H1 (cell line): Measurements from ENCODE around the gene ACVR2B. TPM values are rescaled to one million over a fixed set of nuclear protein-coding genes. Genes with fewer than 3 reads are reported as not detected.

Source experiments
- CTCF ChIA-PET: fragments of 300-600 bp; sonication (Branson Sonifier 250); formaldehyde crosslinking; loops from one replicate; lab custom pipeline; 2021; ENCODE audit not compliant: partially characterized antibody; lab: Charles Lee
- POLR2A ChIA-PET: fragments of 300-600 bp; sonication (Branson Sonifier 250); formaldehyde crosslinking; loops from one replicate; lab custom pipeline; 2021; ENCODE audit warnings: inconsistent platforms; ENCODE audit not compliant: partially characterized antibody; lab: Charles Lee
- DNase-seq, 2 experiments: peaks; one replicate each; pipeline versions ENCODE4 v3.0.0 to v3.0.0-alpha.2; 2010 to 2022; ENCODE audit warnings: low spot score in 2 of 2, low read depth in 1 of 2, mixed read lengths in 1 of 2
- FAIRE-seq: peaks from 2 replicates; lab custom pipeline; 2011; peaks lifted over from hg19 to GRCh38; lab: Jason Lieb, UNC
- H2AFZ ChIP-seq: 2 replicates; pipeline ENCODE4 v1.8.1; 2012; ENCODE audit warnings: low read length, inconsistent platforms
- H2AK5ac ChIP-seq: 2 replicates; pipeline ENCODE4 v1.6.1; 2013; ENCODE audit warnings: low read depth, low read length
- H2BK120ac ChIP-seq: replicated peaks from 2 replicates; pipeline ENCODE3; 2013; ENCODE audit warnings: low read depth, low read length, inconsistent platforms
- H2BK12ac ChIP-seq: 2 replicates; pipeline ENCODE4 v1.6.1; 2013; ENCODE audit warnings: low read depth, low read length
- H2BK15ac ChIP-seq: 2 replicates; pipeline ENCODE4 v1.6.1; 2013; ENCODE audit warnings: low read length
- H2BK20ac ChIP-seq: 2 replicates; pipeline ENCODE4 v1.6.1; 2013; ENCODE audit warnings: low read length
- H2BK5ac ChIP-seq: 2 replicates; pipeline ENCODE4 v1.6.1; 2013; ENCODE audit warnings: low read depth, low read length
- H3K14ac ChIP-seq: 2 replicates; pipeline ENCODE4 v1.6.1; 2013; ENCODE audit warnings: inconsistent platforms; ENCODE audit not compliant: insufficient read length
- H3K18ac ChIP-seq: 2 replicates; pipeline ENCODE4 v1.6.1; 2013; ENCODE audit warnings: low read length; ENCODE audit errors: extremely low read depth
- H3K23ac ChIP-seq: 2 replicates; pipeline ENCODE4 v1.6.1; 2013; ENCODE audit warnings: inconsistent platforms; ENCODE audit not compliant: insufficient read length
- H3K23me2 ChIP-seq: 2 replicates; pipeline ENCODE4 v1.6.1; 2013; ENCODE audit warnings: low read depth, low read length
- H3K27ac ChIP-seq: 2 replicates; pipeline ENCODE4 v1.6.1; 2011; ENCODE audit warnings: low read depth, low read length, inconsistent platforms
- H3K27me3 ChIP-seq, 4 experiments: replicated peaks in 1 of 4; 1 replicate in 1 of 4; 2 replicates in 3 of 4; pipeline versions ENCODE4 v1.6.1 to v1.8.1; 2011 to 2013; ENCODE audit warnings: low read length in 3 of 4, mild to moderate bottlenecking in 3 of 4, inconsistent platforms in 2 of 4, mixed read lengths in 2 of 4, moderate library complexity in 1 of 4; ENCODE audit not compliant: control insufficient read depth in 3 of 4, insufficient read depth in 3 of 4; ENCODE audit errors: extremely low read depth in 1 of 4
- H3K36me3 ChIP-seq, 4 experiments: 2 replicates each; pipeline versions ENCODE4 v1.6.1 to v1.8.1; 2011 to 2013; ENCODE audit warnings: mild to moderate bottlenecking in 4 of 4, low read length in 3 of 4, moderate library complexity in 2 of 4, control low read depth in 1 of 4, inconsistent platforms in 1 of 4; ENCODE audit not compliant: insufficient read depth in 4 of 4, control insufficient read depth in 2 of 4
- H3K4ac ChIP-seq: replicated peaks from 2 replicates; pipeline ENCODE3; 2013; ENCODE audit warnings: low read length, low read depth, mixed read lengths, inconsistent platforms; ENCODE audit not compliant: insufficient read length
- H3K4me1 ChIP-seq, 4 experiments: replicated peaks in 1 of 4; 1 replicate in 1 of 4; 2 replicates in 3 of 4; pipeline versions ENCODE4 v1.6.1 to v1.8.1; 2011 to 2013; ENCODE audit warnings: low read length in 3 of 4, inconsistent platforms in 2 of 4, mixed read lengths in 1 of 4; ENCODE audit not compliant: insufficient read depth in 4 of 4, control insufficient read depth in 3 of 4
- H3K4me2 ChIP-seq, 2 experiments: 2 replicates each; pipeline versions ENCODE4 v1.6.1 to v1.8.1; 2011 to 2013; ENCODE audit warnings: low read depth in 2 of 2, low read length in 2 of 2, control low read depth in 1 of 2, inconsistent platforms in 1 of 2, mild to moderate bottlenecking in 1 of 2; ENCODE audit not compliant: insufficient read depth in 1 of 2
- H3K4me3 ChIP-seq, 4 experiments: fragments of 200-600, 300-600 bp in 1 of 4; sonication (generic), shearing (Covaris generic), sonication (Bioruptor Twin) in 1 of 4; 2 replicates each; pipeline versions ENCODE4 v1.5.1 to v1.8.1; 2011 to 2016; ENCODE audit warnings: low read length in 4 of 4, low read depth in 3 of 4, control low read depth in 2 of 4, inconsistent platforms in 2 of 4, mild to moderate bottlenecking in 2 of 4, mixed read lengths in 1 of 4, moderate library complexity in 1 of 4; ENCODE audit not compliant: insufficient read depth in 2 of 4; ENCODE audit errors: extremely low read depth in 1 of 4
- H3K56ac ChIP-seq: replicated peaks from 2 replicates; pipeline ENCODE3; 2013; ENCODE audit warnings: low read depth, mild to moderate bottlenecking, mixed read lengths, low read length, inconsistent platforms; ENCODE audit not compliant: insufficient read length
- H3K79me1 ChIP-seq: 2 replicates; pipeline ENCODE4 v1.6.1; 2013; ENCODE audit warnings: low read depth, low read length, control low read depth
- H3K79me2 ChIP-seq, 2 experiments: 2 replicates each; pipeline versions ENCODE4 v1.6.1 to v1.8.1; 2012 to 2013; ENCODE audit warnings: low read length in 2 of 2, mild to moderate bottlenecking in 2 of 2, inconsistent platforms in 1 of 2; ENCODE audit not compliant: insufficient read depth in 2 of 2, control insufficient read depth in 1 of 2
- H3K9ac ChIP-seq, 4 experiments: replicated peaks in 1 of 4; 1 replicate in 1 of 4; 2 replicates in 3 of 4; pipeline versions ENCODE4 v1.6.1 to v1.8.1; 2011 to 2013; ENCODE audit warnings: low read depth in 3 of 4, low read length in 3 of 4, control low read depth in 2 of 4, mild to moderate bottlenecking in 2 of 4, moderate library complexity in 2 of 4, inconsistent platforms in 1 of 4; ENCODE audit errors: extremely low read depth in 1 of 4
- H3K9me3 ChIP-seq, 2 experiments: 2 replicates each; pipeline versions ENCODE4 v1.6.1 to v1.8.1; 2012 to 2013; ENCODE audit warnings: mild to moderate bottlenecking in 2 of 2, moderate library complexity in 2 of 2, control low read depth in 1 of 2, inconsistent platforms in 1 of 2, low read depth in 1 of 2, low read length in 1 of 2, mixed read lengths in 1 of 2; ENCODE audit not compliant: insufficient read depth in 2 of 2
- H4K20me1 ChIP-seq, 2 experiments: replicated peaks in 1 of 2; 2 replicates each; pipeline versions ENCODE3 to v1.8.1; 2011 to 2013; ENCODE audit warnings: inconsistent platforms in 2 of 2, low read length in 2 of 2, mild to moderate bottlenecking in 1 of 2; ENCODE audit not compliant: insufficient read depth in 2 of 2, control insufficient read depth in 1 of 2
- H4K5ac ChIP-seq: 2 replicates; pipeline ENCODE4 v1.6.1; 2013; ENCODE audit warnings: low read length, low read depth, mixed read lengths, inconsistent platforms; ENCODE audit not compliant: insufficient read length
- H4K8ac ChIP-seq: 2 replicates; pipeline ENCODE4 v1.8.0; 2013; ENCODE audit warnings: mild to moderate bottlenecking, moderate library complexity, low read length, inconsistent platforms; ENCODE audit not compliant: insufficient read depth; ENCODE audit errors: extremely low read depth
- H4K91ac ChIP-seq: replicated peaks from 2 replicates; pipeline ENCODE3; 2013; ENCODE audit warnings: low read length, mixed read lengths, inconsistent platforms; ENCODE audit not compliant: insufficient read length
- ASH2L ChIP-seq: fragments of 200-600, 300-600 bp; sonication (generic); IDR thresholded peaks from one replicate; pipeline ENCODE4 v1.7.1; 2017; ENCODE audit warnings: low read length
- EZH2 ChIP-seq: fragments of 200-600 bp; sonication (generic); IDR thresholded peaks from 2 replicates; pipeline ENCODE4 v1.7.1; 2012; ENCODE audit warnings: low read depth, mild to moderate bottlenecking, moderate library complexity, low read length, inconsistent platforms; ENCODE audit not compliant: severe bottlenecking
- FOSL1 ChIP-seq: IDR thresholded peaks from 2 replicates; pipeline ENCODE4 v1.6.1; 2011; ENCODE audit warnings: mild to moderate bottlenecking, low read depth, low read length, moderate library complexity; ENCODE audit not compliant: insufficient read depth
- HDAC6 ChIP-seq: IDR thresholded peaks from one replicate; pipeline ENCODE4 v1.7.1; 2012; ENCODE audit warnings: low read depth, mild to moderate bottlenecking, inconsistent platforms, low read length, moderate library complexity
- KDM4A ChIP-seq: IDR thresholded peaks from one replicate; pipeline ENCODE4 v1.7.1; 2012; ENCODE audit warnings: low read depth, mild to moderate bottlenecking, moderate library complexity, low read length, inconsistent platforms; ENCODE audit not compliant: severe bottlenecking
- KDM5A ChIP-seq: fragments of 200-600 bp; IDR thresholded peaks from 2 replicates; pipeline ENCODE4 v1.7.1; 2012; ENCODE audit warnings: mild to moderate bottlenecking, low read length, inconsistent platforms, mixed read lengths
- MAFK ChIP-seq: IDR thresholded peaks from 2 replicates; pipeline ENCODE4 v1.6.1; 2012; ENCODE audit warnings: low read depth, mild to moderate bottlenecking, improper control_type of control experiment, low read length
- RAD21 ChIP-seq, 2 experiments: IDR thresholded peaks in 1 of 2; conservative IDR thresholded peaks in 1 of 2; 2 replicates each; pipeline ENCODE4 v1.6.1; 2011; ENCODE audit warnings: low read depth in 2 of 2, low read length in 2 of 2, improper control_type of control experiment in 1 of 2, inconsistent platforms in 1 of 2, mild to moderate bottlenecking in 1 of 2, moderate library complexity in 1 of 2
- RNF2 ChIP-seq: fragments of 200-900, 300-1000 bp; sonication (generic); IDR thresholded peaks from 2 replicates; pipeline ENCODE4 v1.7.1; 2016; ENCODE audit warnings: borderline replicate concordance, low read depth, mild to moderate bottlenecking, antibody characterized with exemption, low read length; ENCODE audit not compliant: poor library complexity, severe bottlenecking; ENCODE audit errors: missing control alignments
- SIRT6 ChIP-seq: IDR thresholded peaks from one replicate; pipeline ENCODE4 v1.7.1; 2012; ENCODE audit warnings: low read length, inconsistent platforms
- TAF1 ChIP-seq: IDR thresholded peaks from 2 replicates; pipeline ENCODE4 v1.6.1; 2011; ENCODE audit warnings: mild to moderate bottlenecking, low read depth, low read length
- TEAD4 ChIP-seq: IDR thresholded peaks from 2 replicates; pipeline ENCODE4 v1.6.1; 2012; ENCODE audit warnings: low read depth, low read length, inconsistent platforms, mixed read lengths
- ZNF274 ChIP-seq: IDR thresholded peaks from 2 replicates; pipeline ENCODE4 v1.7.0; 2012; ENCODE audit warnings: low read length, borderline replicate concordance; ENCODE audit errors: extremely low read depth
- WGBS, 2 experiments: shearing (Covaris generic) in 1 of 2; methylation state at CpG; one replicate each; pipeline versions ENCODE4 v1.1.6 to v1.1.7; 2013 to 2015; ENCODE audit warnings: low lambda C conversion rate in 2 of 2, mixed read lengths in 2 of 2, inconsistent platforms in 1 of 2, low coverage in 1 of 2, missing lambda C conversion rate in 1 of 2; ENCODE audit not compliant: insufficient replicate concordance in 2 of 2, insufficient coverage in 1 of 2, insufficient read length in 1 of 2; ENCODE audit errors: extremely low coverage in 1 of 2, missing lambda C conversion rate in 1 of 2; 5-methylcytosine and 5-hydroxymethylcytosine counted together
- polyA plus RNA-seq, 7 experiments: library from polyadenylated mRNA; depleted of rRNA in 3 of 7; stranded (reverse) in 5 of 7; unstranded in 2 of 7; fragments of >200 nt in 5 of 7; fragments of 200-250 nt in 2 of 7; gene quantifications; 1 replicate in 5 of 7; 2 replicates in 1 of 7; 4 replicates in 1 of 7; pipeline versions ENCODE4 v1.2.1 to v1.2.3, GENCODE V29; 2011 to 2013; ENCODE audit warnings: missing spikeins in 2 of 7, mixed read lengths in 2 of 7
- total RNA-seq: library from RNA; stranded (reverse); fragmentation: NEBNext Ultra II Directional; extraction: Animal tissue kit (Norgen Biotek cat#: 25700); gene quantifications from 2 replicates; pipeline ENCODE4 v1.2.1, GENCODE V29; 2021

Gene ACVR2B
- total and polyA plus RNA-seq, 2 of the 8 experiments (the other 6 are each of a cell fraction or from before 2014, with no cell fraction given) = 24.7 to 109 TPM

DNA sequence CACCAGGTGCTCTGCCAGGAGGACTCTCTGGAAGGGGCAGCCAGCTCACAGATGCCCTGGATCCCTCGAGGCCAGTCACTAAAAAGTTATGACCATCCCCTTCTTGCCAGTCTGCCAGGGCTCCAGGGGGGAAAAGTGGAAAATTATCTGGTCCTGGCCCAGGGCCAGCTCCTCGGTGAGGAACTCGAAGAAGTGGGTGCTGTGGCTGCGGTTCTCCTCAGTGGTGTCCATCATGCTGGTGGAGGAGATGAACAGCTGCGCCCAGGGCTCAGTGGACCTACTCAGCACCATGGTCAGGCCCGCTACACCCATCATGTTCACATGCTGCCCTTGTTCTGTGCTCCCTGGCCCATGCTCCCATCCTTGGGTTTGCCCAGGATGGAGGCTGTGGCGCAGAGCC, 61.7 kb downstream of the ACVR2B start:
- Histone ChIP-seq H3K9me3 (no peaks in the 10 kb centered on the region), H3K4me3 (no peak overlapping the region), H3K4ac (no peak overlapping the region), H2BK15ac (no peak overlapping the region), H4K91ac (no peak overlapping the region), H4K5ac (no peak overlapping the region), H3K79me1 (no peaks in the 10 kb centered on the region), H2BK120ac (no peak overlapping the region), H4K20me1 (no peaks in the 10 kb centered on the region), H3K79me2 (no peaks in the 10 kb centered on the region), H3K14ac (no peak overlapping the region), H3K27ac (no peak overlapping the region), H3K23ac (no peak overlapping the region), H3K4me2 (no peak overlapping the region), H3K27me3 (no peaks in the 10 kb centered on the region)
- POLR2A ChIA-PET = interaction anchor here (0.6 kb wide), 1 partner anchor 11 kb away, joined by 8 read pairs; no protein-coding TSS in a partner anchor
- DNase-seq = no peak
- WGBS, 2 experiments = 94% methylated on average over 6 of the region's 7 CpGs; no CpG with 5 or more reads in 1 of the 2 experiments
- TF ChIP-seq ASH2L (no peak), HDAC6 (no peak), RNF2 (no peak), RAD21 (IDR thresholded peaks at IDR 0.05 in 1 of 2, conservative IDR thresholded peaks at IDR 0.05 in 1 of 2; ENCODE audit: low read depth in 2 of 2, low read length in 2 of 2) (no peak), SIRT6 (no peak), TAF1 (no peak), KDM5A (no peak), TEAD4 (no peak), ZNF274 (no peak), EZH2 (no peak), MAFK (no peak), KDM4A (no peak), FOSL1 (no peak)
- TF ChIP-seq, all 59 proteins: peak for 0
- Histone ChIP-seq H3K36me3 (no peaks in the 10 kb centered on the region; a peak in 4 of 8 replicates), H2BK5ac (no peak overlapping the region), H3K4me1 (peaks cover 0 to 15% (median 3%) of the 10 kb centered on the region in 4 experiments; a peak in 4 of 7 replicates), H3K56ac (no peak overlapping the region), H2AK5ac (no peak overlapping the region), H3K9ac (no peak overlapping the region), H2AFZ (no peak overlapping the region), H4K8ac (no peak overlapping the region; the same call in 1 of the 2 replicates), H2BK20ac (no peak overlapping the region), H2BK12ac (no peak overlapping the region), H3K23me2 (no peaks in the 10 kb centered on the region; the same call in 1 of the 2 replicates), H3K18ac (no peak overlapping the region)
- FAIRE-seq = no peak
- CTCF ChIA-PET = interaction anchor here (0.6 to 12.5 kb wide), 7 partner anchors 25 to 463 kb away, joined by 3 to 249 read pairs (median 4); no protein-coding TSS in a partner anchor
